Fibroblast of mammary gland (primary cell): ENCODE data around the gene GRXCR1.

Experiments
- DNase-seq: peaks from one replicate; pipeline ENCODE4 v3.0.0-alpha.2; 2010; ENCODE audit warnings: low read depth
- H3K4me3 ChIP-seq: 2 replicates; pipeline ENCODE4 v1.5.1; 2011; ENCODE audit warnings: low read depth, mild to moderate bottlenecking, low read length, moderate library complexity; ENCODE audit not compliant: control insufficient read depth
- CTCF ChIP-seq: conservative IDR thresholded peaks from 2 replicates; pipeline ENCODE4 v1.5.1; 2011; ENCODE audit warnings: low read depth, low read length, inconsistent platforms; ENCODE audit not compliant: control insufficient read depth, insufficient read depth

The GRXCR1 gene

GRCh38 chr4:43014256-43014655, 121.7 kb downstream of the GRXCR1 start:
- no peak overlapping the region for H3K4me3 ChIP-seq
- no peak for DNase-seq
- no peak for TF ChIP-seq CTCF

- no peak for TF ChIP-seq CTCF
- no peak overlapping the region for H3K4me3 ChIP-seq
- no peak for DNase-seq
These were observed 149.1 kb downstream of the GRXCR1 start for GRCh38 chr4:43041632-43042031.

GRCh38 chr4:43047058-43047457, 154.5 kb downstream of the GRXCR1 start:
- DNase-seq = no peak
- H3K4me3 ChIP-seq = no peak overlapping the region
- TF ChIP-seq CTCF = no peak

GRCh38 chr4:43048570-43048969, 156.1 kb downstream of the GRXCR1 start:
- no peak for TF ChIP-seq CTCF
- DNase-seq = no peak
- H3K4me3 ChIP-seq = no peak overlapping the region

- no peak for DNase-seq
- TF ChIP-seq CTCF = no peak
- no peak overlapping the region for H3K4me3 ChIP-seq
These were observed 156.8 kb downstream of the GRXCR1 start for GRCh38 chr4:43049326-43049725.

- no peak for DNase-seq
These were observed 173.9 kb downstream of the GRXCR1 start for GRCh38 chr4:43066415-43066814.

More at GRCh38 chr4:43066415-43066814, 173.9 kb downstream of the GRXCR1 start:
- TF ChIP-seq CTCF = no peak
- no peak overlapping the region for H3K4me3 ChIP-seq
